OCI-LY1 (cell line): ENCODE results near the gene PRSS23.

Experiments used
- EZH2 ChIP-seq: fragments of 200-600 bp; sonication (generic), shearing (Covaris generic); IDR thresholded peaks from 2 replicates; pipeline ENCODE4 v1.8.0; 2017; ENCODE audit warnings: borderline replicate concordance, mixed run types, mild to moderate bottlenecking, antibody characterized with exemption, low read length, moderate library complexity, mixed read lengths
- TF ChIP-seq, protein P1 (sequence below): fragments of 200-600 bp; sonication (generic), shearing (Covaris generic); IDR thresholded peaks from 2 replicates; pipeline ENCODE4 v1.5.1; 2017; ENCODE audit warnings: mild to moderate bottlenecking, antibody characterized with exemption, low read length, moderate library complexity, mixed read lengths

DNA sequence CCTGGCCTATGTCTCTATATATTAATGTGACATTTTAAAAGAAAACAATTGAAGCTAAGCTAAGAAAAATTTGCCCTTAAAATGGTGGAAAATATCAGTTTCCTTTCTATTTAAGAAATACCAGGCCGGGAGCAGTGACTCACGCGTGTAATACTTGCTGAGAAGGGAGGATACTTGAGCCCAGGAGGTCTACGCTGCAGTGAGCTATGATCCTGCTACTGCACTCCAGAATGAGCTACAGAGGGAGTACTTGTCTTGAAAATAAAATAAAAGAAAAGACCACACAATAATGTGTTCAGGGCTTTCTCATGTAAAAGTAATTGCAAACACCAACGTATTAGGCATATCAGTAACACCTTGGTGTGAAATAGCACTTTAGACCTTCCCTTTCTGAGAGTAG lies 1.4 kb upstream of the PRSS23 start:
- TF ChIP-seq EZH2: no peak
- TF ChIP-seq, protein P1, sequence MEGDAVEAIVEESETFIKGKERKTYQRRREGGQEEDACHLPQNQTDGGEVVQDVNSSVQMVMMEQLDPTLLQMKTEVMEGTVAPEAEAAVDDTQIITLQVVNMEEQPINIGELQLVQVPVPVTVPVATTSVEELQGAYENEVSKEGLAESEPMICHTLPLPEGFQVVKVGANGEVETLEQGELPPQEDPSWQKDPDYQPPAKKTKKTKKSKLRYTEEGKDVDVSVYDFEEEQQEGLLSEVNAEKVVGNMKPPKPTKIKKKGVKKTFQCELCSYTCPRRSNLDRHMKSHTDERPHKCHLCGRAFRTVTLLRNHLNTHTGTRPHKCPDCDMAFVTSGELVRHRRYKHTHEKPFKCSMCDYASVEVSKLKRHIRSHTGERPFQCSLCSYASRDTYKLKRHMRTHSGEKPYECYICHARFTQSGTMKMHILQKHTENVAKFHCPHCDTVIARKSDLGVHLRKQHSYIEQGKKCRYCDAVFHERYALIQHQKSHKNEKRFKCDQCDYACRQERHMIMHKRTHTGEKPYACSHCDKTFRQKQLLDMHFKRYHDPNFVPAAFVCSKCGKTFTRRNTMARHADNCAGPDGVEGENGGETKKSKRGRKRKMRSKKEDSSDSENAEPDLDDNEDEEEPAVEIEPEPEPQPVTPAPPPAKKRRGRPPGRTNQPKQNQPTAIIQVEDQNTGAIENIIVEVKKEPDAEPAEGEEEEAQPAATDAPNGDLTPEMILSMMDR: no peak
